Bronchial epithelial cell (primary cell): ENCODE data around the gene SEL1L. TPM values are rescaled to one million over a fixed set of nuclear protein-coding genes. Genes with fewer than 3 reads are reported as not detected.

Experiments
- DNase-seq: peaks from one replicate; pipeline ENCODE4 v3.0.0-alpha.2; 2010; ENCODE audit warnings: low read depth
- FAIRE-seq: peaks from 2 replicates; lab custom pipeline; 2011; peaks lifted over from hg19 to GRCh38; lab: Jason Lieb, UNC
- H3K27me3 ChIP-seq: 2 replicates; pipeline ENCODE4 v1.5.1; 2011; ENCODE audit warnings: low read length; ENCODE audit not compliant: control insufficient read depth, insufficient read depth
- H3K36me3 ChIP-seq: 2 replicates; pipeline ENCODE4 v1.5.1; 2011; ENCODE audit warnings: low read length; ENCODE audit not compliant: control insufficient read depth, insufficient read depth
- H3K4me3 ChIP-seq: 2 replicates; pipeline ENCODE4 v1.5.1; 2011; ENCODE audit warnings: mild to moderate bottlenecking, low read depth, low read length, control low read depth
- total RNA-seq: library from RNA; depleted of rRNA; stranded (reverse); fragments of >200 nt; gene quantifications from 2 replicates; pipeline ENCODE4 v1.2.1, GENCODE V29; 2014
- TF ChIP-seq, protein P1 (sequence below): IDR thresholded peaks from 2 replicates; pipeline ENCODE4 v1.5.1; 2011; ENCODE audit warnings: mild to moderate bottlenecking, moderate library complexity, low read length, control low read depth, inconsistent platforms; ENCODE audit not compliant: insufficient read depth, severe bottlenecking

The SEL1L gene
- total RNA-seq = 125 and 128 TPM in 2 replicates

DNA sequence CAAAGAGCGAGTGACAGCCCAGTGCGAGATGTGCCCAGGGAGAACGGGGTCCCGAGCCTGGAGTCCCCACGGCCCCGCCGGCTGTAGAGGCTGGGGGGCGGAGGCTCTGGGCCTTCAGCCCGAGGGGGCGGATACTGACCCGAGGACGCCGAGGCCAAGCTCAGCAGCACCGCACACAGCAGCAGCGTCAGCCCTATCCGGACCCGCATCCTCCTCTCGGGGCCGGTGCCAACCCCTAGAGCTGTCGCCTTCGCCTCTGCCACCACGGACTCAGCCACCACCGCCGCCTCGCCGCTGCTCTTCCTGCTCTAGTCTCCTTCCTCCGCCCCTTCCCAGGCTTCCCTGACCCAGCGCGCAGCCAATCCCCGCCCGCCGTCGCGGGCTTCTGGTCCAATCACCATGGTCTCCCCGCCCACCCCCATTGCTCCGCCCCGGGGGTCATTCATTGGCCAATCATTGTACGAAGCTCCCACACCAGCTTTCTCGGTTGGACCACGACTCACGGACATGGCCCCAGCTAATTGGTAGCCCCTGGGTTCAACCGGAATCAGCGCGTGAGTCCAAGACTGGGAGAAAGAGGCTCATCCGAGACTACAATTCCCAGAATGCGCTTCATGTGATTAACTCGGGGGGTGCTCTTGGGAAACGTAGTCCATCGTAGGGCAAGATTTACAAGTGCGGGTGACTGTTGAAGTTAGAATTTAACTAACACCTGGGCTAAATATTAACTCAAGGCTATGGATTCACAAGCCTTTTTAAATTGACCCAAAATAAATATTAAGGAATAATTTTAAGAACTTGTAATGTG is at the start of gene SEL1L:
Gene SEL1L, minus strand, starts transcription at position 318 of the 808 bp plus-strand sequence. Its CDS starts 109 bp downstream, at position 209.
- TF ChIP-seq, protein P1, sequence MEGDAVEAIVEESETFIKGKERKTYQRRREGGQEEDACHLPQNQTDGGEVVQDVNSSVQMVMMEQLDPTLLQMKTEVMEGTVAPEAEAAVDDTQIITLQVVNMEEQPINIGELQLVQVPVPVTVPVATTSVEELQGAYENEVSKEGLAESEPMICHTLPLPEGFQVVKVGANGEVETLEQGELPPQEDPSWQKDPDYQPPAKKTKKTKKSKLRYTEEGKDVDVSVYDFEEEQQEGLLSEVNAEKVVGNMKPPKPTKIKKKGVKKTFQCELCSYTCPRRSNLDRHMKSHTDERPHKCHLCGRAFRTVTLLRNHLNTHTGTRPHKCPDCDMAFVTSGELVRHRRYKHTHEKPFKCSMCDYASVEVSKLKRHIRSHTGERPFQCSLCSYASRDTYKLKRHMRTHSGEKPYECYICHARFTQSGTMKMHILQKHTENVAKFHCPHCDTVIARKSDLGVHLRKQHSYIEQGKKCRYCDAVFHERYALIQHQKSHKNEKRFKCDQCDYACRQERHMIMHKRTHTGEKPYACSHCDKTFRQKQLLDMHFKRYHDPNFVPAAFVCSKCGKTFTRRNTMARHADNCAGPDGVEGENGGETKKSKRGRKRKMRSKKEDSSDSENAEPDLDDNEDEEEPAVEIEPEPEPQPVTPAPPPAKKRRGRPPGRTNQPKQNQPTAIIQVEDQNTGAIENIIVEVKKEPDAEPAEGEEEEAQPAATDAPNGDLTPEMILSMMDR = no peak
- H3K4me3 ChIP-seq = peak within 1 kb of the TSS; percentile 80
- FAIRE-seq (peak; percentile 43), DNase-seq (peak; percentile 99)
- no peaks in the 10 kb centered on the region for H3K36me3 ChIP-seq
- no peaks in the 10 kb centered on the region for H3K27me3 ChIP-seq

DNA sequence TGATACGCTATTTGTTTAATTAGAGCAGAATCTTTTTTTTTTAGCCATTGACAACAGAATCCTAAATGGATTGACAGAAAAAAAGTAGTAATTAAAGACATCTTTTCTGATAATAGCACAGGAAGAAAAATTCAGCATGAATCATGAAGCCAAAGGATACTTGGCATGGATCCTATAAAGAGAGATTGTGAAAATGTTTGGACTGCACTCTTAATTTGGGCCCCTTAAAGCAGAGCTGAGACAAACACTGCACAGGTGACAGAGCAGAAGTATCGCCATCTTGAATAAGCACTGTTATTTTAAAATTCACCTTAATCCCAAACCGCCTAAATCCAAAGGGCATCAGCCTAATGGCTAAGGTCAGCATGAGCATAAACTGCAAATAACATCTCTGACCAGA is 48.8 kb upstream of the SEL1L start:
- Histone ChIP-seq H3K27me3 (no peaks in the 10 kb centered on the region), H3K4me3 (no peak overlapping the region), H3K36me3 (no peaks in the 10 kb centered on the region)
- FAIRE-seq (no peak), DNase-seq (peak; percentile 5)
- TF ChIP-seq, protein P1 = no peak

DNA sequence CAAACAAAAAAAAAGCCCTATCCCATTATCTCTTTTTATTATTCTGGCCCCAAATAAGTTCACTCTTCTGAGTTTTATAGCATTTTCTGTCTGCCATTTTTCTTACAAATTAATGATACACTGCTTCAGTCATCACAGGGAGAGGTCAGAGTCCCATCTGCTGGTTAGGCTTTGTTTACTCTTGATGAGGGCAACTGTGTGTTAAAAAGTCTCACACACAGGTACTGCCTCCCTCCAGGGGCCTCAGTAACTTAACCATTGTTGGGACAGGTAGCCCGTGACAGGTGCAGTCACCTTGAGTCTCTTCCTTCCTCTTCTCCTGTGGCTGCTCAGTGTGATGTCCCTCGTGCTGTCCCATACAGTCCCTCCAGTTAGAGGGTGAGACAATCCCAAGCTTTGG is 45.5 kb upstream of the SEL1L start:
- no peak overlapping the region for H3K4me3 ChIP-seq
- H3K36me3 ChIP-seq = no peaks in the 10 kb centered on the region
- FAIRE-seq (no peak), DNase-seq (no peak)
- TF ChIP-seq, protein P1 = no peak
- H3K27me3 ChIP-seq = no peaks in the 10 kb centered on the region

DNA sequence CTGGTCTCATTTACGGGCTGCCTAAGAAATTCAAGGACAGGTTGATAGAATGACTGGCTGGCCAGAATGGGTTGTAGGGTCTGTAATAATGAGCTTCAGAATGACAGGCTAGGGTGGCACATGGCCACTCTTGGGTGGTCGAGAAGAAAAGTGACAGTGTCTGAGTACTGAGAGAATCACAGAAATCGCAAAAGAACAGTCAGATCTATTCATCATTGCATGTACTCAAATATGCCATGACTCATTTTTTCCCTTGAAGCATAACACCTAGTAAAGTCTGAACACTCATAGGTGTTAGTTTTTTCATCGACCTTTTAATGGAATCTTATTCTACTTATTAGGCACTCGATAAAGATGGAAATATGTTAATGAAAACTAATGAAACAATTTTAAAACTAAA is 37.8 kb upstream of the SEL1L start:
- FAIRE-seq (no peak), DNase-seq (peak; percentile 57)
- no peaks in the 10 kb centered on the region for H3K36me3 ChIP-seq
- TF ChIP-seq, protein P1 = no peak
- peaks cover 2% of the 10 kb centered on the region for H3K27me3 ChIP-seq
- no peak overlapping the region for H3K4me3 ChIP-seq

DNA sequence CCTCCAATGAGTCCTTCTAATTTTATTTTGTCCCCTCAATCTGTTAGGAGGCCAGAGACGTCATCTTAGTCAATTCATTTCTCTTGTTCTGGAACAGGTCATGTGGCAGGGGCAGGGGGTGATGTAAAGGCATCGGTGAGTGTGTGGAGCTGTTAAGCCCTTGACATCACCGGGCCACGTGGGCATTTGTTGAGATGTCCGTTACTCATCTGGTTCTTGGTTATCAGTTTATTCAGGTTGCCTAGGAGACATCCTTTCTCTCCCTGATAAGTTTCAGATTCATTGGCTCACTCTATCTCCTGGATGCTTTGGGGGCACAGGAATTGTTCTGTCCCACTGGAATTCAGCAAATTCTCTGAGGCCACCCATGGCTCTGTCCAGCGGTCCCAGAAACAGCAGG is 33.6 kb upstream of the SEL1L start:
- peak; percentile 77 for FAIRE-seq
- H3K27me3 ChIP-seq = peaks cover 2% of the 10 kb centered on the region
- no peak overlapping the region for H3K4me3 ChIP-seq

More for the DNA sequence above, 33.6 kb upstream of the SEL1L start:
- DNase-seq = peak; percentile 31
- no peaks in the 10 kb centered on the region for H3K36me3 ChIP-seq
- TF ChIP-seq, protein P1 = no peak
